Stimulated activated naive CD8-positive, alpha-beta T cell treated with anti-CD3 and anti-CD28 coated beads, Interleukin-15, amount 100 ng/mL, for 72 hours (primary cell): ENCODE data around the gene PARP16.
"Not testable (repeated sequence)": the region's sequence is repeated elsewhere in the genome, so short reads cannot be mapped to it uniquely, and the experiment has no call there.

Experiments used
- ATAC-seq: fragments of 150-1000 bp; cut with Tn5 transposase; 2 replicates; pipeline ENCODE4 v1.10.0; 2021; ENCODE audit warnings: mild to moderate bottlenecking, moderate library complexity
- DNase-seq, 2 donors: peaks; one replicate each; pipeline ENCODE4 v3.0.0; 2021 to 2022
- H3K27ac Mint-ChIP-seq, 2 donors: one replicate each; pipeline ENCODE4 v1.8.0; 2022; ENCODE audit warnings: mild to moderate bottlenecking in 2 of 2, mixed read lengths in 2 of 2, moderate library complexity in 2 of 2
- H3K27me3 Mint-ChIP-seq: one replicate; pipeline ENCODE4 v1.8.0; 2022; ENCODE audit warnings: mixed read lengths
- H3K4me1 Mint-ChIP-seq: one replicate; pipeline ENCODE4 v1.8.0; 2022; ENCODE audit warnings: mild to moderate bottlenecking, mixed read lengths
- H3K4me3 Mint-ChIP-seq, 2 donors: one replicate each; pipeline ENCODE4 v1.8.0; 2022; ENCODE audit warnings: mild to moderate bottlenecking in 2 of 2, mixed read lengths in 2 of 2, moderate library complexity in 1 of 2
- H3K9me3 Mint-ChIP-seq, 2 donors: one replicate each; pipeline ENCODE4 v1.8.0; 2022; ENCODE audit warnings: mixed read lengths in 2 of 2

PARP16 gene

GRCh38 chr15:65300924-65301441 is 14.3 kb upstream of the PARP16 start:
- DNase-seq = no peak
- Mint-ChIP-seq H3K9me3 (no peaks in the 10 kb centered on the region), H3K27ac (no peak overlapping the region), H3K27me3 (no peaks in the 10 kb centered on the region), H3K4me3 (no peak overlapping the region), H3K4me1 (peaks cover 59% of the 10 kb centered on the region)
- no peak for ATAC-seq

GRCh38 chr15:65298731-65299130 is 12.0 kb upstream of the PARP16 start:
- peaks cover 45% of the 10 kb centered on the region for H3K4me1 Mint-ChIP-seq

GRCh38 chr15:65292938-65293518 is 6.3 kb upstream of the PARP16 start:
- DNase-seq = no peak
- Mint-ChIP-seq H3K27ac (no peak overlapping the region), H3K4me3 (no peak overlapping the region), H3K4me1 (peaks cover 22% of the 10 kb centered on the region), H3K9me3 (no peaks in the 10 kb centered on the region), H3K27me3 (no peaks in the 10 kb centered on the region)
- ATAC-seq = no peak

More at GRCh38 chr15:65298731-65299130, 12.0 kb upstream of the PARP16 start:
- no peaks in the 10 kb centered on the region for H3K9me3 Mint-ChIP-seq
- ATAC-seq (no peak), DNase-seq (no peak)
- no peaks in the 10 kb centered on the region for H3K27me3 Mint-ChIP-seq
- peak overlapping the region; percentile 63 to 77 for H3K4me3 Mint-ChIP-seq
- H3K27ac Mint-ChIP-seq = no peak overlapping the region

- Mint-ChIP-seq H3K27ac (no peak overlapping the region), H3K4me1 (peaks cover 20% of the 10 kb centered on the region), H3K4me3 (no peak overlapping the region), H3K9me3 (no peaks in the 10 kb centered on the region), H3K27me3 (no peaks in the 10 kb centered on the region)
- ATAC-seq (no peak), DNase-seq (no peak)
These were observed 3.5 kb upstream of the PARP16 start for GRCh38 chr15:65290228-65290627.

GRCh38 chr15:65289261-65289854 is 2.7 kb upstream of the PARP16 start:
- H3K27me3 Mint-ChIP-seq = no peaks in the 10 kb centered on the region
- H3K27ac Mint-ChIP-seq = no peak overlapping the region
- ATAC-seq (no peak), DNase-seq (no peak)
- no peaks in the 10 kb centered on the region for H3K9me3 Mint-ChIP-seq
- H3K4me3 Mint-ChIP-seq = no peak overlapping the region
- H3K4me1 Mint-ChIP-seq = peaks cover 24% of the 10 kb centered on the region

- Mint-ChIP-seq H3K27ac (peak overlapping the region; percentile 31 to 94), H3K4me1 (peaks cover 39% of the 10 kb centered on the region), H3K27me3 (no peaks in the 10 kb centered on the region), H3K9me3 (no peaks in the 10 kb centered on the region), H3K4me3 (peak overlapping the region; percentile 88 to 91)
- DNase-seq (no peak), ATAC-seq (no peak)
These were observed 805 bp upstream of the PARP16 start for GRCh38 chr15:65287520-65287855.

- ATAC-seq (peak; percentile 51), DNase-seq (no peak)
- no peaks in the 10 kb centered on the region for H3K9me3 Mint-ChIP-seq
- H3K4me1 Mint-ChIP-seq = peaks cover 46% of the 10 kb centered on the region
- peak overlapping the region; percentile 88 to 91 for H3K4me3 Mint-ChIP-seq
- H3K27me3 Mint-ChIP-seq = no peaks in the 10 kb centered on the region
- peak overlapping the region; percentile 94 to 96 for H3K27ac Mint-ChIP-seq
These were observed 497 bp downstream of the PARP16 start for GRCh38 chr15:65286069-65286703.

GRCh38 chr15:65285291-65286068 is 1.2 kb downstream of the PARP16 start:
- peak overlapping the region; percentile 88 to 91 for H3K4me3 Mint-ChIP-seq
- no peaks in the 10 kb centered on the region for H3K9me3 Mint-ChIP-seq
- H3K27ac Mint-ChIP-seq = peak overlapping the region; percentile 94 to 96
- H3K27me3 Mint-ChIP-seq = no peaks in the 10 kb centered on the region
- ATAC-seq (no peak), DNase-seq (no peak)
- H3K4me1 Mint-ChIP-seq = peaks cover 46% of the 10 kb centered on the region

GRCh38 chr15:65278480-65278879 is 8.2 kb downstream of the PARP16 start:
- ATAC-seq = no peak
- H3K27ac Mint-ChIP-seq = peak overlapping the region in 1 of 2 donors; percentile 33
- no peaks in the 10 kb centered on the region for H3K27me3 Mint-ChIP-seq
- no peak overlapping the region for H3K4me3 Mint-ChIP-seq
- peaks cover 58% of the 10 kb centered on the region for H3K4me1 Mint-ChIP-seq
- no peaks in the 10 kb centered on the region for H3K9me3 Mint-ChIP-seq
- no peak for DNase-seq

GRCh38 chr15:65277015-65277414 is 9.7 kb downstream of the PARP16 start:
- Mint-ChIP-seq H3K4me3 (no peak overlapping the region), H3K27ac (peak overlapping the region in 1 of 2 donors; percentile 35), H3K9me3 (no peaks in the 10 kb centered on the region), H3K27me3 (no peaks in the 10 kb centered on the region), H3K4me1 (peaks cover 56% of the 10 kb centered on the region)
- DNase-seq (no peak), ATAC-seq (no peak)

- peak; percentile 12 for ATAC-seq
- H3K9me3 Mint-ChIP-seq = no peaks in the 10 kb centered on the region
- no peak for DNase-seq
- peak overlapping the region; percentile 56 to 93 for H3K27ac Mint-ChIP-seq
- peaks cover 56% of the 10 kb centered on the region for H3K4me1 Mint-ChIP-seq
- no peak overlapping the region for H3K4me3 Mint-ChIP-seq
- H3K27me3 Mint-ChIP-seq = no peaks in the 10 kb centered on the region
These were observed 11.0 kb downstream of the PARP16 start for GRCh38 chr15:65275728-65276126.

GRCh38 chr15:65275104-65275727 is 11.5 kb downstream of the PARP16 start:
- DNase-seq (no peak), ATAC-seq (peak; percentile 60)
- Mint-ChIP-seq H3K9me3 (no peaks in the 10 kb centered on the region), H3K27me3 (no peaks in the 10 kb centered on the region), H3K4me3 (peak overlapping the region; percentile 10 to 56), H3K4me1 (peaks cover 56% of the 10 kb centered on the region), H3K27ac (peak overlapping the region in 1 of 2 donors; percentile 85)

GRCh38 chr15:65270811-65271545 is 15.7 kb downstream of the PARP16 start:
- not testable (repeated sequence) for ATAC-seq, DNase-seq, H3K27me3 Mint-ChIP-seq, H3K4me3 Mint-ChIP-seq, H3K9me3 Mint-ChIP-seq
- H3K4me1 Mint-ChIP-seq = peaks cover 29% of the 10 kb centered on the region
- H3K27ac Mint-ChIP-seq = peak overlapping the region in 1 of 2 donors; percentile 42

- Mint-ChIP-seq H3K27ac (peak overlapping the region in 1 of 2 donors; percentile 44), H3K4me3 (no peak overlapping the region), H3K9me3 (no peaks in the 10 kb centered on the region), H3K4me1 (peaks cover 12% of the 10 kb centered on the region), H3K27me3 (no peaks in the 10 kb centered on the region)
- ATAC-seq (no peak), DNase-seq (no peak)
These were observed 18.3 kb downstream of the PARP16 start for GRCh38 chr15:65268411-65268810.

- H3K27me3 Mint-ChIP-seq = no peaks in the 10 kb centered on the region
- no peak overlapping the region for H3K4me3 Mint-ChIP-seq
- H3K9me3 Mint-ChIP-seq = no peaks in the 10 kb centered on the region
- ATAC-seq (no peak), DNase-seq (no peak)
- no peaks in the 10 kb centered on the region for H3K4me1 Mint-ChIP-seq
- H3K27ac Mint-ChIP-seq = peak overlapping the region; percentile 15 to 82
These were observed 20.2 kb downstream of the PARP16 start for GRCh38 chr15:65266469-65266868.
